ENCODE measurements around the gene PRTFDC1. TPM values are rescaled to one million over a fixed set of nuclear protein-coding genes. Genes with fewer than 3 reads are reported as not detected.

The PRTFDC1 gene
- total RNA-seq, 1 experiment from 2014 or later, result 83.2 TPM

GRCh38 chr10:24901686-24902399, 50.6 kb downstream of the PRTFDC1 start:
- H3K4me3 ChIP-seq (ENCODE audit: low read depth, low read length), result no peak overlapping the region
- H3K27ac Mint-ChIP-seq (ENCODE audit: unreplicated experiment), result peak overlapping the region; percentile 9
- intact Hi-C loops (cut with micrococcal nuclease; ENCODE audit: unreplicated experiment), result no loop called here
- no peak overlapping the region for H3K4me3 Mint-ChIP-seq (ENCODE audit: unreplicated experiment)
- no TSS peak for BruUV-seq (replicated peaks)
- TF ChIP-seq, protein P1, sequence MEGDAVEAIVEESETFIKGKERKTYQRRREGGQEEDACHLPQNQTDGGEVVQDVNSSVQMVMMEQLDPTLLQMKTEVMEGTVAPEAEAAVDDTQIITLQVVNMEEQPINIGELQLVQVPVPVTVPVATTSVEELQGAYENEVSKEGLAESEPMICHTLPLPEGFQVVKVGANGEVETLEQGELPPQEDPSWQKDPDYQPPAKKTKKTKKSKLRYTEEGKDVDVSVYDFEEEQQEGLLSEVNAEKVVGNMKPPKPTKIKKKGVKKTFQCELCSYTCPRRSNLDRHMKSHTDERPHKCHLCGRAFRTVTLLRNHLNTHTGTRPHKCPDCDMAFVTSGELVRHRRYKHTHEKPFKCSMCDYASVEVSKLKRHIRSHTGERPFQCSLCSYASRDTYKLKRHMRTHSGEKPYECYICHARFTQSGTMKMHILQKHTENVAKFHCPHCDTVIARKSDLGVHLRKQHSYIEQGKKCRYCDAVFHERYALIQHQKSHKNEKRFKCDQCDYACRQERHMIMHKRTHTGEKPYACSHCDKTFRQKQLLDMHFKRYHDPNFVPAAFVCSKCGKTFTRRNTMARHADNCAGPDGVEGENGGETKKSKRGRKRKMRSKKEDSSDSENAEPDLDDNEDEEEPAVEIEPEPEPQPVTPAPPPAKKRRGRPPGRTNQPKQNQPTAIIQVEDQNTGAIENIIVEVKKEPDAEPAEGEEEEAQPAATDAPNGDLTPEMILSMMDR (IDR thresholded peaks at IDR 0.05; ENCODE audit: insufficient read depth in 1 of 2, low read depth in 1 of 2, low read length in 1 of 2, severe bottlenecking in 1 of 2, unreplicated experiment in 1 of 2), result no peak
- H3K27me3 ChIP-seq (replicated peaks; ENCODE audit: control insufficient read depth, insufficient read depth, low read length), result no peaks in the 10 kb centered on the region
- H3K9me3 Mint-ChIP-seq (ENCODE audit: unreplicated experiment), result peaks cover 13% of the 10 kb centered on the region
- no peaks in the 10 kb centered on the region for H3K9me3 ChIP-seq
- peaks cover 36% of the 10 kb centered on the region for H3K4me1 Mint-ChIP-seq (ENCODE audit: low read depth, unreplicated experiment)
- H3K36me3 ChIP-seq (ENCODE audit: control insufficient read depth, insufficient read depth, low read length), result no peaks in the 10 kb centered on the region
- ChIA-PET CTCF (interaction anchor here (0.6 kb wide), 1 partner anchor 181 kb away, joined by 3 read pairs; no protein-coding TSS in a partner anchor), POLR2A (no interaction called here)
- no peaks in the 10 kb centered on the region for H3K27me3 Mint-ChIP-seq (ENCODE audit: insufficient read depth, unreplicated experiment)
- H3K4me1 ChIP-seq, result peaks cover 41% of the 10 kb centered on the region
- no peaks in the 10 kb centered on the region for H3K36me3 Mint-ChIP-seq (ENCODE audit: insufficient read depth, unreplicated experiment)
- DNase-seq, result peak; percentile 41 to 65

GRCh38 chr10:24900888-24901685, 51.3 kb downstream of the PRTFDC1 start:
- H3K4me1 Mint-ChIP-seq (ENCODE audit: low read depth, unreplicated experiment), result peaks cover 34% of the 10 kb centered on the region
- peaks cover 42% of the 10 kb centered on the region for H3K4me1 ChIP-seq
- no peak for DNase-seq
- no peaks in the 10 kb centered on the region for H3K36me3 ChIP-seq (ENCODE audit: control insufficient read depth, insufficient read depth, low read length)
- TF ChIP-seq, protein P1 (IDR thresholded peaks at IDR 0.05; ENCODE audit: insufficient read depth in 1 of 2, low read depth in 1 of 2, low read length in 1 of 2, severe bottlenecking in 1 of 2, unreplicated experiment in 1 of 2), result no peak
- H3K9me3 Mint-ChIP-seq (ENCODE audit: unreplicated experiment), result peaks cover 8% of the 10 kb centered on the region
- no peaks in the 10 kb centered on the region for H3K9me3 ChIP-seq
- no peaks in the 10 kb centered on the region for H3K36me3 Mint-ChIP-seq (ENCODE audit: insufficient read depth, unreplicated experiment)
- intact Hi-C loops (cut with micrococcal nuclease; ENCODE audit: unreplicated experiment), result no loop called here
- ChIA-PET CTCF (no interaction called here), POLR2A (no interaction called here)
- no peak overlapping the region for H3K4me3 Mint-ChIP-seq (ENCODE audit: unreplicated experiment)
- no peak overlapping the region for H3K4me3 ChIP-seq (ENCODE audit: low read depth, low read length)
- no peak overlapping the region for H3K27ac Mint-ChIP-seq (ENCODE audit: unreplicated experiment)
- BruUV-seq (replicated peaks), result no TSS peak
- no peaks in the 10 kb centered on the region for H3K27me3 Mint-ChIP-seq (ENCODE audit: insufficient read depth, unreplicated experiment)
- no peaks in the 10 kb centered on the region for H3K27me3 ChIP-seq (replicated peaks; ENCODE audit: control insufficient read depth, insufficient read depth, low read length)

GRCh38 chr10:24899571-24899970, 52.8 kb downstream of the PRTFDC1 start:
- no TSS peak for BruUV-seq (replicated peaks)
- Mint-ChIP-seq H3K4me1 (ENCODE audit: low read depth, unreplicated experiment) (peaks cover 22% of the 10 kb centered on the region), H3K27me3 (ENCODE audit: insufficient read depth, unreplicated experiment) (no peaks in the 10 kb centered on the region), H3K9me3 (ENCODE audit: unreplicated experiment) (no peaks in the 10 kb centered on the region), H3K4me3 (ENCODE audit: unreplicated experiment) (no peak overlapping the region), H3K27ac (ENCODE audit: unreplicated experiment) (no peak overlapping the region), H3K36me3 (ENCODE audit: insufficient read depth, unreplicated experiment) (no peaks in the 10 kb centered on the region)
- POLR2A ChIA-PET, result no interaction called here
- TF ChIP-seq, protein P1 (IDR thresholded peaks at IDR 0.05; ENCODE audit: insufficient read depth in 1 of 2, low read depth in 1 of 2, low read length in 1 of 2, severe bottlenecking in 1 of 2, unreplicated experiment in 1 of 2), result no peak
- H3K36me3 ChIP-seq (ENCODE audit: control insufficient read depth, insufficient read depth, low read length), result no peaks in the 10 kb centered on the region; the same call in 1 of the 2 replicates
- DNase-seq, result no peak
- intact Hi-C loops (cut with micrococcal nuclease; ENCODE audit: unreplicated experiment), result no loop called here
- no peaks in the 10 kb centered on the region for H3K9me3 ChIP-seq
- no peaks in the 10 kb centered on the region for H3K27me3 ChIP-seq (replicated peaks; ENCODE audit: control insufficient read depth, insufficient read depth, low read length)
- H3K4me3 ChIP-seq (ENCODE audit: low read depth, low read length), result no peak overlapping the region
- peaks cover 37% of the 10 kb centered on the region for H3K4me1 ChIP-seq
- CTCF ChIA-PET, result no interaction called here

Data from Caco-2 (cell line).